Neural cell (in vitro differentiated cells): ENCODE data around the gene SKAP1. TPM values are rescaled to one million over a fixed set of nuclear protein-coding genes. Genes with fewer than 3 reads are reported as not detected.

Source experiments
- H2AFZ ChIP-seq: fragments of 200-600, 300-800 bp; sonication (generic), shearing (Covaris generic); 2 replicates; pipeline ENCODE4 v1.6.0; 2014; ENCODE audit warnings: low read depth, mild to moderate bottlenecking, antibody characterized with exemption, low read length, moderate library complexity
- H3F3A ChIP-seq: fragments of 200-600 bp; shearing (Covaris generic); 2 replicates; pipeline ENCODE4 v1.6.1; 2016; ENCODE audit warnings: mild to moderate bottlenecking, moderate library complexity, mixed read lengths, antibody characterized with exemption, low read length; ENCODE audit not compliant: insufficient read depth, poor library complexity, severe bottlenecking
- H3K27ac ChIP-seq: fragments of 200-600, 300-800 bp; sonication (generic), shearing (Covaris generic); 2 replicates; pipeline ENCODE4 v1.5.1; 2014; ENCODE audit warnings: mild to moderate bottlenecking, low read length, moderate library complexity
- H3K27me3 ChIP-seq: fragments of 300-800, 200-600 bp; sonication (generic), shearing (Covaris generic); 2 replicates; pipeline ENCODE4 v1.6.0; 2014; ENCODE audit warnings: mild to moderate bottlenecking, low read depth, low read length, moderate library complexity; ENCODE audit not compliant: insufficient read depth
- H3K36me3 ChIP-seq: fragments of 300-800, 200-600 bp; sonication (generic), shearing (Covaris generic); 2 replicates; pipeline ENCODE4 v1.5.1; 2014; ENCODE audit warnings: mild to moderate bottlenecking, antibody characterized with exemption, low read length, moderate library complexity; ENCODE audit not compliant: insufficient read depth
- H3K4me2 ChIP-seq: fragments of 300-800, 200-600 bp; sonication (generic), shearing (Covaris generic); 2 replicates; pipeline ENCODE4 v1.6.0; 2014; ENCODE audit warnings: mild to moderate bottlenecking, low read length
- H3K4me3 ChIP-seq: fragments of 300-800, 200-600 bp; sonication (generic), shearing (Covaris generic); 2 replicates; pipeline ENCODE4 v1.5.1; 2014; ENCODE audit warnings: mild to moderate bottlenecking, low read length, moderate library complexity
- H3K79me2 ChIP-seq: fragments of 200-600 bp; shearing (Covaris generic); replicated peaks from 2 replicates; pipeline ENCODE4 v1.6.0; 2014; ENCODE audit warnings: mild to moderate bottlenecking, low read length, moderate library complexity; ENCODE audit not compliant: insufficient read depth
- H3K9ac ChIP-seq: fragments of 300-800, 200-600 bp; sonication (generic), shearing (Covaris generic); 2 replicates; pipeline ENCODE4 v1.6.1; 2016; ENCODE audit warnings: mild to moderate bottlenecking, low read length, mixed read lengths
- H3K9me2 ChIP-seq: fragments of 200-600 bp; shearing (Covaris generic); 2 replicates; pipeline ENCODE4 v1.6.1; 2016; ENCODE audit warnings: mild to moderate bottlenecking, low read length, mixed read lengths; ENCODE audit not compliant: insufficient read depth
- H3K9me3 ChIP-seq: fragments of 200-600, 300-800 bp; sonication (generic), shearing (Covaris generic); 2 replicates; pipeline ENCODE4 v1.6.1; 2016; ENCODE audit warnings: mild to moderate bottlenecking, mixed run types, low read length, moderate library complexity, mixed read lengths
- H4K20me1 ChIP-seq: fragments of 200-600 bp; shearing (Covaris generic); 2 replicates; pipeline ENCODE4 v1.6.1; 2016; ENCODE audit warnings: mild to moderate bottlenecking, mixed run types; ENCODE audit not compliant: insufficient read depth
- CTCF ChIP-seq: fragments of 450-650 bp; IDR thresholded peaks from 2 replicates; pipeline ENCODE4 v1.5.1; 2014; ENCODE audit warnings: antibody characterized with exemption, mild to moderate bottlenecking, moderate library complexity; ENCODE audit not compliant: poor library complexity, severe bottlenecking
- EP300 ChIP-seq: fragments of 450-650 bp; conservative IDR thresholded peaks from 2 replicates; pipeline ENCODE4 v1.6.1; 2014; ENCODE audit warnings: antibody characterized with exemption, mild to moderate bottlenecking, moderate library complexity; ENCODE audit not compliant: poor library complexity, severe bottlenecking
- EZH2 ChIP-seq: fragments of 200-600, 300-800 bp; shearing (Covaris generic), sonication (generic); IDR thresholded peaks from 2 replicates; pipeline ENCODE4 v1.6.1; 2014; ENCODE audit warnings: antibody characterized with exemption, low read length, borderline replicate concordance, mild to moderate bottlenecking; ENCODE audit not compliant: insufficient read depth, poor library complexity, severe bottlenecking
- MXI1 ChIP-seq: fragments of 450-650 bp; conservative IDR thresholded peaks from 2 replicates; pipeline ENCODE4 v1.6.1; 2014; ENCODE audit warnings: antibody characterized with exemption, mild to moderate bottlenecking; ENCODE audit not compliant: poor library complexity, severe bottlenecking
- POLR2AphosphoS5 ChIP-seq: IDR thresholded peaks from 2 replicates; pipeline ENCODE4 v1.6.1; 2012
- RAD21 ChIP-seq: fragments of 450-650 bp; conservative IDR thresholded peaks from 2 replicates; pipeline ENCODE4 v1.6.1; 2014; ENCODE audit warnings: antibody characterized with exemption, mild to moderate bottlenecking, moderate library complexity
- REST ChIP-seq: IDR thresholded peaks from 2 replicates; pipeline ENCODE4 v1.6.1; 2012; ENCODE audit warnings: borderline replicate concordance
- SMC3 ChIP-seq: fragments of 450-650 bp; conservative IDR thresholded peaks from 2 replicates; pipeline ENCODE4 v1.6.1; 2014; ENCODE audit warnings: antibody characterized with exemption, mild to moderate bottlenecking, moderate library complexity; ENCODE audit not compliant: poor library complexity
- TAF1 ChIP-seq: IDR thresholded peaks from 2 replicates; pipeline ENCODE4 v1.6.1; 2012; ENCODE audit warnings: low read depth
- polyA plus RNA-seq: library from polyadenylated mRNA; depleted of rRNA; stranded (reverse); fragments of >200 nt; gene quantifications from 2 replicates; pipeline ENCODE4 v1.2.3, GENCODE V29; 2014

The SKAP1 gene
- polyA plus RNA-seq, 1 donor from 2014 or later = 0.63 TPM

GRCh38 chr17:48270899-48271298 lies 159.1 kb downstream of the SKAP1 start:
- Histone ChIP-seq H3K4me3 (no peak overlapping the region), H3K4me2 (no peak overlapping the region), H3K79me2 (no peaks in the 10 kb centered on the region), H3K9me2 (no peaks in the 10 kb centered on the region), H3K9me3 (no peaks in the 10 kb centered on the region), H3K9ac (no peak overlapping the region), H2AFZ (no peak overlapping the region), H3K27ac (no peak overlapping the region), H3K27me3 (no peaks in the 10 kb centered on the region), H4K20me1 (no peaks in the 10 kb centered on the region), H3K36me3 (no peaks in the 10 kb centered on the region), H3F3A (no peaks in the 10 kb centered on the region)
- no peak for TF ChIP-seq RAD21
- no peak for TF ChIP-seq EP300
- TF ChIP-seq POLR2AphosphoS5 = no peak
- TF ChIP-seq SMC3 = no peak
- TF ChIP-seq REST = no peak

- no peaks in the 10 kb centered on the region for H3K27me3 ChIP-seq
- H3K27ac ChIP-seq = no peak overlapping the region
- H4K20me1 ChIP-seq = no peaks in the 10 kb centered on the region
- no peaks in the 10 kb centered on the region for H3K9me3 ChIP-seq
- H3K4me3 ChIP-seq = no peak overlapping the region
- H3K36me3 ChIP-seq = no peaks in the 10 kb centered on the region
- H3K4me2 ChIP-seq = no peak overlapping the region
- no peak overlapping the region for H2AFZ ChIP-seq
- TF ChIP-seq EZH2 (no peak), POLR2AphosphoS5 (no peak), SMC3 (no peak), EP300 (no peak), MXI1 (no peak), TAF1 (no peak), CTCF (no peak), RAD21 (no peak), REST (no peak)
- no peaks in the 10 kb centered on the region for H3F3A ChIP-seq
- no peak overlapping the region for H3K9ac ChIP-seq
- H3K79me2 ChIP-seq = no peaks in the 10 kb centered on the region
- H3K9me2 ChIP-seq = no peaks in the 10 kb centered on the region
Observed at GRCh38 chr17:48269209-48269608, 160.8 kb downstream of the SKAP1 start.
